HCT116 (cell line): ENCODE results near the gene CDK2. TPM values are rescaled to one million over a fixed set of nuclear protein-coding genes. Genes with fewer than 3 reads are reported as not detected.

Experiments used
- ATAC-seq: fragments of 200-7000 bp; cut with Tn5 transposase; 2 replicates; pipeline ENCODE4 v1.9.1; 2020; ENCODE audit warnings: mild to moderate bottlenecking, moderate library complexity
- BruUV-seq: library from RNA; stranded (reverse); fragments of 400-500 nt; replicated peaks from 2 replicates; lab custom pipeline; 2021; lab: Mats Ljungman, UMichigan
- CTCF ChIA-PET: fragments of 300-600 bp; sonication (Branson Sonifier 250); formaldehyde crosslinking; loops from one replicate; lab custom pipeline; 2021; ENCODE audit warnings: antibody characterized with exemption; lab: Charles Lee
- POLR2A ChIA-PET: fragments of 300-600, 350-600 bp; sonication (Branson Sonifier 250); formaldehyde crosslinking; loops from one replicate; lab custom pipeline; 2021; ENCODE audit warnings: antibody characterized with exemption; lab: Charles Lee
- RAD21 ChIA-PET, 2 experiments: fragments of 300-600 bp; sonication (Branson Sonifier 250); formaldehyde crosslinking; loops; one replicate each; lab custom pipeline; 2023; ENCODE audit warnings: low total read pairs in 2 of 2; ENCODE audit not compliant: uncharacterized antibody in 2 of 2, unreplicated experiment in 2 of 2, low non-redundant PET in 1 of 2; lab: Charles Lee
- DNase-seq: peaks from one replicate; pipeline ENCODE4 v3.0.0-alpha.2; 2010; ENCODE audit warnings: low read depth, low spot score
- H2AFZ ChIP-seq: fragments of 200-600 bp; shearing (Covaris generic), sonication (generic); 2 replicates; pipeline ENCODE4 v1.6.1; 2017; ENCODE audit warnings: low read depth, mixed run types, mixed read lengths, antibody characterized with exemption, low read length; ENCODE audit not compliant: poor library complexity, severe bottlenecking
- H3K27ac ChIP-seq: 2 replicates; pipeline ENCODE4 v1.5.1; 2012; ENCODE audit warnings: low read depth, low read length
- H3K27me3 ChIP-seq: fragments of 200-600 bp; sonication (generic); 2 replicates; pipeline ENCODE4 v1.6.1; 2016; ENCODE audit warnings: mixed run types, low read length, mixed read lengths; ENCODE audit not compliant: insufficient read depth
- H3K36me3 ChIP-seq, 2 experiments: fragments of 200-500 bp in 1 of 2; fragments of 200-600 bp in 1 of 2; sonication (Bioruptor generic) in 1 of 2; sonication (generic) in 1 of 2; 2 replicates each; pipeline versions ENCODE4 v1.5.1 to v1.6.1; 2014 to 2016; ENCODE audit warnings: low read length in 2 of 2, inconsistent platforms in 1 of 2, mixed read lengths in 1 of 2, mixed run types in 1 of 2; ENCODE audit not compliant: insufficient read depth in 2 of 2, control insufficient read depth in 1 of 2
- H3K4me1 ChIP-seq, 2 experiments: fragments of 200-600 bp in 1 of 2; sonication (generic) in 1 of 2; 2 replicates each; pipeline versions ENCODE4 v1.5.1 to v1.6.1; 2012 to 2017; ENCODE audit warnings: low read length in 2 of 2, inconsistent platforms in 1 of 2, mild to moderate bottlenecking in 1 of 2, mixed read lengths in 1 of 2, mixed run types in 1 of 2, moderate library complexity in 1 of 2; ENCODE audit not compliant: insufficient read depth in 2 of 2, control insufficient read depth in 1 of 2
- H3K4me2 ChIP-seq: fragments of 200-600 bp; sonication (generic); 2 replicates; pipeline ENCODE4 v1.6.1; 2017; ENCODE audit warnings: mixed run types, low read length, mixed read lengths
- H3K4me3 ChIP-seq, 2 experiments: fragments of 200-600 bp in 1 of 2; sonication (generic) in 1 of 2; replicated peaks in 1 of 2; 2 replicates each; pipeline ENCODE4 v1.5.1; 2011 to 2016; ENCODE audit warnings: low read length in 2 of 2, control low read depth in 1 of 2, low read depth in 1 of 2, mild to moderate bottlenecking in 1 of 2, mixed read lengths in 1 of 2, mixed run types in 1 of 2
- H3K79me2 ChIP-seq: fragments of 200-600 bp; sonication (generic); 2 replicates; pipeline ENCODE4 v1.6.1; 2017; ENCODE audit warnings: mild to moderate bottlenecking, mixed run types, low read length, moderate library complexity, mixed read lengths; ENCODE audit not compliant: insufficient read depth
- H3K9ac ChIP-seq: fragments of 200-600 bp; sonication (generic); 2 replicates; pipeline ENCODE4 v1.6.1; 2016; ENCODE audit warnings: low read length, mixed read lengths
- H3K9me2 ChIP-seq: fragments of 200-600 bp; sonication (generic), shearing (Covaris generic); 2 replicates; pipeline ENCODE4 v1.6.1; 2017; ENCODE audit warnings: mixed run types, mild to moderate bottlenecking, moderate library complexity; ENCODE audit not compliant: insufficient read depth
- H3K9me3 ChIP-seq, 2 experiments: fragments of 200-500 bp in 1 of 2; fragments of 200-600 bp in 1 of 2; sonication (Bioruptor generic) in 1 of 2; sonication (generic) in 1 of 2; 2 replicates each; pipeline ENCODE4 v1.6.1; 2014 to 2017; ENCODE audit warnings: low read length in 2 of 2, mixed read lengths in 2 of 2, inconsistent platforms in 1 of 2, low read depth in 1 of 2, mild to moderate bottlenecking in 1 of 2, mixed run types in 1 of 2, moderate library complexity in 1 of 2; ENCODE audit not compliant: control insufficient read depth in 1 of 2, insufficient read depth in 1 of 2
- H4K20me1 ChIP-seq: fragments of 200-600 bp; sonication (generic), shearing (Covaris generic); 2 replicates; pipeline ENCODE4 v1.6.1; 2017; ENCODE audit warnings: mixed run types, mild to moderate bottlenecking, moderate library complexity; ENCODE audit not compliant: insufficient read depth
- CBX3 ChIP-seq: IDR thresholded peaks from 2 replicates; pipeline ENCODE4 v1.6.1; 2012; ENCODE audit warnings: low read depth
- ELF1 ChIP-seq: IDR thresholded peaks from 2 replicates; pipeline ENCODE4 v1.6.1; 2012; ENCODE audit warnings: low read depth, borderline replicate concordance
- EZH2phosphoT487 ChIP-seq: fragments of 200-600 bp; IDR thresholded peaks from 2 replicates; pipeline ENCODE4 v1.6.1; 2018; ENCODE audit warnings: antibody characterized with exemption, borderline replicate concordance
- JUND ChIP-seq: IDR thresholded peaks from 2 replicates; pipeline ENCODE4 v1.6.1; 2012
- POLR2A ChIP-seq: IDR thresholded peaks from 2 replicates; pipeline ENCODE4 v1.7.0; 2011; ENCODE audit warnings: borderline replicate concordance; ENCODE audit not compliant: insufficient read depth, insufficient read length; ENCODE audit errors: extremely low read depth
- POLR2AphosphoS5 ChIP-seq: IDR thresholded peaks from 2 replicates; pipeline ENCODE4 v1.6.1; 2011; ENCODE audit warnings: mild to moderate bottlenecking, low read depth, low read length, moderate library complexity
- RAD21 ChIP-seq: IDR thresholded peaks from 2 replicates; pipeline ENCODE4 v1.6.1; 2012; ENCODE audit warnings: low read depth, mild to moderate bottlenecking
- SIN3A ChIP-seq: IDR thresholded peaks from 2 replicates; pipeline ENCODE4 v1.6.1; 2012; ENCODE audit warnings: low read depth
- SP1 ChIP-seq: IDR thresholded peaks from 2 replicates; pipeline ENCODE4 v1.6.1; 2012; ENCODE audit warnings: low read depth
- SRF ChIP-seq: IDR thresholded peaks from 2 replicates; pipeline ENCODE4 v1.6.1; 2012; ENCODE audit warnings: low read depth
- TCF7L2 ChIP-seq: IDR thresholded peaks from 2 replicates; pipeline ENCODE4 v1.7.0; 2011; ENCODE audit warnings: borderline replicate concordance, inconsistent platforms; ENCODE audit not compliant: insufficient read depth, insufficient read length; ENCODE audit errors: extremely low read depth
- intact Hi-C: fragments of 100-400 bp; cut with micrococcal nuclease; formaldehyde crosslinking; loops from 2 replicates; pipeline ENCODE4 v1.10.0; 2022
- total RNA-seq: library from RNA; stranded (reverse); gene quantifications from one replicate; pipeline ENCODE4 v1.2.1, GENCODE V29; 2021; ENCODE audit not compliant: unreplicated experiment
- TF ChIP-seq, protein P1 (sequence below): IDR thresholded peaks from 2 replicates; pipeline ENCODE4 v1.6.1; 2012; ENCODE audit warnings: low read depth
- TF ChIP-seq, protein P2 (sequence below), 3 experiments: fragments of 200-600 bp in 1 of 3; sonication (generic) in 1 of 3; IDR thresholded peaks in 2 of 3; conservative IDR thresholded peaks in 1 of 3; 2 replicates each; pipeline ENCODE4 v1.5.1; 2012 to 2017; ENCODE audit warnings: low read depth in 2 of 3, low read length in 2 of 3, antibody characterized with exemption in 1 of 3, borderline replicate concordance in 1 of 3, control low read depth in 1 of 3, mild to moderate bottlenecking in 1 of 3, mixed read lengths in 1 of 3, mixed run types in 1 of 3, moderate library complexity in 1 of 3; ENCODE audit not compliant: insufficient read depth in 1 of 3
- TF ChIP-seq, protein P3 (sequence below): IDR thresholded peaks from 2 replicates; pipeline ENCODE4 v1.6.1; 2011; ENCODE audit warnings: mild to moderate bottlenecking, low read length, moderate library complexity; ENCODE audit not compliant: insufficient replicate concordance; ENCODE audit errors: extremely low read depth
- TF ChIP-seq, protein P4 (sequence below): IDR thresholded peaks from 2 replicates; pipeline ENCODE4 v1.6.1; 2012

CDK2 gene
- total RNA-seq, 1 experiment from 2014 or later: 90.9 TPM

DNA sequence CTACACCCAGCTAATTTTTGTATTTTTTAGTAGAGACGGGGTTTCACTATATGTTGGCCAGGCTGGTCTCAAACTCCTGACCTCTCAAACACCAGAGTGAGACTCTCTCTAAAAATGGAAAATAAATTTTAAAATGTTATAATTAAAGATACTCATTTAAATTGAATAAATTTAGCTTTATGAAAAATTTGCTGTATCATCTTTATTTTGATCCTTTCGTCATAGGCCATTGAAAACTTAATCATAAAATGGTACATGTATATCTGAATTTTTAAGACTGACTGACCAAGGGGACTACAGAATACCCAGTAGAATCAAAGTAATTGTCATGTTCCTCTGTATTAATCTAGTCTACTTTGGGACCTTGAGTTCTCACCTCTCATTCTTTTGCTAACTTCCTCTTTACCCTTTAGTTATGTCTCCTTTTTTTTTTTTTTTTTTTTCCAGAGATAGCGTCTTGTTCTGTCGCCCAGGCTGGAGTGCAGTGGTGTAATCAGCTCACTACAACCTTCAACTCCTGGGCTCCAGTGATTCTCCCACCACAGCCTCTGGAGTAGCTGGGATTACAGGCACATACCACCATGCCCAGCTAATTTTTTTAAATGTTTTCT is 16.7 kb downstream of the CDK2 start:
- RAD21 ChIA-PET: no interaction called here
- CTCF ChIA-PET: interaction anchor here (1.1 to 2.7 kb wide), 4 partner anchors 9 to 46 kb away, joined by 3 to 17 read pairs (median 9); partner anchors contain the start of genes RAB5B and SUOX
- no peaks in the 10 kb centered on the region for H3K9me3 ChIP-seq
- intact Hi-C loops: no loop called here
- BruUV-seq: no TSS peak
- H3K4me1 ChIP-seq: peaks cover 12 to 16% of the 10 kb centered on the region in 2 experiments
- no peaks in the 10 kb centered on the region for H3K9me2 ChIP-seq
- POLR2A ChIA-PET: interaction anchor here (2.3 kb wide), 1 partner anchor 9 kb away, joined by 13 read pairs; the partner anchor contains the start of gene RAB5B
- H2AFZ ChIP-seq: no peak overlapping the region
- no peak for ATAC-seq
- H3K36me3 ChIP-seq: peaks cover 0 to 10% of the 10 kb centered on the region in 2 experiments; a peak in 2 of 4 replicates
- no peak overlapping the region for H3K27ac ChIP-seq
- H3K9ac ChIP-seq: no peak overlapping the region
- no peak overlapping the region for H3K4me3 ChIP-seq
- H3K79me2 ChIP-seq: 0 out of 2 replicates have a peak, but pooled peaks cover 3% of the 10 kb centered on the region
- H3K27me3 ChIP-seq: no peaks in the 10 kb centered on the region
- H4K20me1 ChIP-seq: no peaks in the 10 kb centered on the region
- H3K4me2 ChIP-seq: no peak overlapping the region
- no peak for TF ChIP-seq SIN3A
- TF ChIP-seq TCF7L2: no peak
- TF ChIP-seq ELF1: no peak
- TF ChIP-seq, protein P1, sequence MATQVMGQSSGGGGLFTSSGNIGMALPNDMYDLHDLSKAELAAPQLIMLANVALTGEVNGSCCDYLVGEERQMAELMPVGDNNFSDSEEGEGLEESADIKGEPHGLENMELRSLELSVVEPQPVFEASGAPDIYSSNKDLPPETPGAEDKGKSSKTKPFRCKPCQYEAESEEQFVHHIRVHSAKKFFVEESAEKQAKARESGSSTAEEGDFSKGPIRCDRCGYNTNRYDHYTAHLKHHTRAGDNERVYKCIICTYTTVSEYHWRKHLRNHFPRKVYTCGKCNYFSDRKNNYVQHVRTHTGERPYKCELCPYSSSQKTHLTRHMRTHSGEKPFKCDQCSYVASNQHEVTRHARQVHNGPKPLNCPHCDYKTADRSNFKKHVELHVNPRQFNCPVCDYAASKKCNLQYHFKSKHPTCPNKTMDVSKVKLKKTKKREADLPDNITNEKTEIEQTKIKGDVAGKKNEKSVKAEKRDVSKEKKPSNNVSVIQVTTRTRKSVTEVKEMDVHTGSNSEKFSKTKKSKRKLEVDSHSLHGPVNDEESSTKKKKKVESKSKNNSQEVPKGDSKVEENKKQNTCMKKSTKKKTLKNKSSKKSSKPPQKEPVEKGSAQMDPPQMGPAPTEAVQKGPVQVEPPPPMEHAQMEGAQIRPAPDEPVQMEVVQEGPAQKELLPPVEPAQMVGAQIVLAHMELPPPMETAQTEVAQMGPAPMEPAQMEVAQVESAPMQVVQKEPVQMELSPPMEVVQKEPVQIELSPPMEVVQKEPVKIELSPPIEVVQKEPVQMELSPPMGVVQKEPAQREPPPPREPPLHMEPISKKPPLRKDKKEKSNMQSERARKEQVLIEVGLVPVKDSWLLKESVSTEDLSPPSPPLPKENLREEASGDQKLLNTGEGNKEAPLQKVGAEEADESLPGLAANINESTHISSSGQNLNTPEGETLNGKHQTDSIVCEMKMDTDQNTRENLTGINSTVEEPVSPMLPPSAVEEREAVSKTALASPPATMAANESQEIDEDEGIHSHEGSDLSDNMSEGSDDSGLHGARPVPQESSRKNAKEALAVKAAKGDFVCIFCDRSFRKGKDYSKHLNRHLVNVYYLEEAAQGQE: no peak
- no peak for TF ChIP-seq CBX3
- TF ChIP-seq, protein P2, sequence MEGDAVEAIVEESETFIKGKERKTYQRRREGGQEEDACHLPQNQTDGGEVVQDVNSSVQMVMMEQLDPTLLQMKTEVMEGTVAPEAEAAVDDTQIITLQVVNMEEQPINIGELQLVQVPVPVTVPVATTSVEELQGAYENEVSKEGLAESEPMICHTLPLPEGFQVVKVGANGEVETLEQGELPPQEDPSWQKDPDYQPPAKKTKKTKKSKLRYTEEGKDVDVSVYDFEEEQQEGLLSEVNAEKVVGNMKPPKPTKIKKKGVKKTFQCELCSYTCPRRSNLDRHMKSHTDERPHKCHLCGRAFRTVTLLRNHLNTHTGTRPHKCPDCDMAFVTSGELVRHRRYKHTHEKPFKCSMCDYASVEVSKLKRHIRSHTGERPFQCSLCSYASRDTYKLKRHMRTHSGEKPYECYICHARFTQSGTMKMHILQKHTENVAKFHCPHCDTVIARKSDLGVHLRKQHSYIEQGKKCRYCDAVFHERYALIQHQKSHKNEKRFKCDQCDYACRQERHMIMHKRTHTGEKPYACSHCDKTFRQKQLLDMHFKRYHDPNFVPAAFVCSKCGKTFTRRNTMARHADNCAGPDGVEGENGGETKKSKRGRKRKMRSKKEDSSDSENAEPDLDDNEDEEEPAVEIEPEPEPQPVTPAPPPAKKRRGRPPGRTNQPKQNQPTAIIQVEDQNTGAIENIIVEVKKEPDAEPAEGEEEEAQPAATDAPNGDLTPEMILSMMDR (IDR thresholded peaks at IDR 0.05 in 2 of 3, conservative IDR thresholded peaks at IDR 0.05 in 1 of 3; ENCODE audit: borderline replicate concordance in 1 of 3, insufficient read depth in 1 of 3, low read depth in 2 of 3, low read length in 2 of 3): no peak
- TF ChIP-seq JUND: no peak
- TF ChIP-seq, protein P3, sequence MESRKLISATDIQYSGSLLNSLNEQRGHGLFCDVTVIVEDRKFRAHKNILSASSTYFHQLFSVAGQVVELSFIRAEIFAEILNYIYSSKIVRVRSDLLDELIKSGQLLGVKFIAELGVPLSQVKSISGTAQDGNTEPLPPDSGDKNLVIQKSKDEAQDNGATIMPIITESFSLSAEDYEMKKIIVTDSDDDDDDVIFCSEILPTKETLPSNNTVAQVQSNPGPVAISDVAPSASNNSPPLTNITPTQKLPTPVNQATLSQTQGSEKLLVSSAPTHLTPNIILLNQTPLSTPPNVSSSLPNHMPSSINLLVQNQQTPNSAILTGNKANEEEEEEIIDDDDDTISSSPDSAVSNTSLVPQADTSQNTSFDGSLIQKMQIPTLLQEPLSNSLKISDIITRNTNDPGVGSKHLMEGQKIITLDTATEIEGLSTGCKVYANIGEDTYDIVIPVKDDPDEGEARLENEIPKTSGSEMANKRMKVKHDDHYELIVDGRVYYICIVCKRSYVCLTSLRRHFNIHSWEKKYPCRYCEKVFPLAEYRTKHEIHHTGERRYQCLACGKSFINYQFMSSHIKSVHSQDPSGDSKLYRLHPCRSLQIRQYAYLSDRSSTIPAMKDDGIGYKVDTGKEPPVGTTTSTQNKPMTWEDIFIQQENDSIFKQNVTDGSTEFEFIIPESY: no peak
- no peak for TF ChIP-seq EZH2phosphoT487
- no peak for TF ChIP-seq POLR2AphosphoS5
- TF ChIP-seq POLR2A: no peak
- no peak for TF ChIP-seq RAD21
- no peak for TF ChIP-seq SRF
- no peak for TF ChIP-seq SP1
- TF ChIP-seq, protein P4, sequence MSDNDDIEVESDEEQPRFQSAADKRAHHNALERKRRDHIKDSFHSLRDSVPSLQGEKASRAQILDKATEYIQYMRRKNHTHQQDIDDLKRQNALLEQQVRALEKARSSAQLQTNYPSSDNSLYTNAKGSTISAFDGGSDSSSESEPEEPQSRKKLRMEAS: no peak
- no peak for DNase-seq
